Panc1 (cell line): ENCODE data around the gene SLC25A29. TPM values are rescaled to one million over a fixed set of nuclear protein-coding genes. Genes with fewer than 3 reads are reported as not detected.
"Not testable (repeated sequence)": the region's sequence is repeated elsewhere in the genome, so short reads cannot be mapped to it uniquely, and the experiment has no call there.

Source experiments
- ATAC-seq: fragments of 200-7000 bp; cut with Tn5 transposase; 2 replicates; pipeline ENCODE4 v1.9.1; 2020; ENCODE audit warnings: mild to moderate bottlenecking, moderate library complexity
- BruUV-seq: library from RNA; stranded (reverse); fragments of 400-500 nt; replicated peaks from 2 replicates; lab custom pipeline; 2021; lab: Mats Ljungman, UMichigan
- CTCF ChIA-PET: fragments of 300-600 bp; sonication (Branson Sonifier 250); formaldehyde crosslinking; loops from one replicate; lab custom pipeline; 2022; ENCODE audit warnings: antibody characterized with exemption; lab: Charles Lee
- POLR2A ChIA-PET: fragments of 300-600 bp; sonication (Branson Sonifier 250); formaldehyde crosslinking; loops from one replicate; lab custom pipeline; 2022; ENCODE audit warnings: antibody characterized with exemption; lab: Charles Lee
- DNase-seq: peaks from one replicate; pipeline ENCODE4 v3.0.0-alpha.2; 2010; ENCODE audit warnings: low read depth, low spot score
- H3K27ac ChIP-seq: 2 replicates; pipeline ENCODE4 v1.5.1; 2011; ENCODE audit warnings: mild to moderate bottlenecking, low read length, inconsistent platforms
- H3K27me3 ChIP-seq: fragments of 200-500 bp; sonication (Bioruptor generic); 2 replicates; pipeline ENCODE4 v1.6.0; 2014; ENCODE audit warnings: low read length, inconsistent platforms; ENCODE audit not compliant: control insufficient read depth, insufficient read depth
- H3K36me3 ChIP-seq: fragments of 200-500 bp; sonication (Bioruptor generic); 2 replicates; pipeline ENCODE4 v1.5.1; 2014; ENCODE audit warnings: inconsistent platforms, mild to moderate bottlenecking, low read length, moderate library complexity; ENCODE audit not compliant: control insufficient read depth, insufficient read depth
- H3K4me1 ChIP-seq: 2 replicates; pipeline ENCODE4 v1.5.1; 2011; ENCODE audit warnings: inconsistent platforms, mild to moderate bottlenecking, low read length, moderate library complexity; ENCODE audit not compliant: control insufficient read depth, insufficient read depth
- H3K4me3 ChIP-seq, 2 experiments: 2 replicates each; pipeline ENCODE4 v1.5.1; 2011 to 2012; ENCODE audit warnings: low read depth in 2 of 2, low read length in 2 of 2, mild to moderate bottlenecking in 2 of 2, inconsistent platforms in 1 of 2, moderate library complexity in 1 of 2
- H3K9me3 ChIP-seq: fragments of 200-500 bp; sonication (Bioruptor generic); 2 replicates; pipeline ENCODE4 v1.5.1; 2014; ENCODE audit warnings: low read depth, mild to moderate bottlenecking, inconsistent platforms, low read length, moderate library complexity; ENCODE audit not compliant: control insufficient read depth, insufficient read depth
- CTCF ChIP-seq: fragments of 450-650 bp; IDR thresholded peaks from 2 replicates; pipeline ENCODE4 v1.5.1; 2017; ENCODE audit warnings: mild to moderate bottlenecking
- POLR2AphosphoS5 ChIP-seq: IDR thresholded peaks from 2 replicates; pipeline ENCODE4 v1.6.1; 2012; ENCODE audit warnings: mild to moderate bottlenecking, low read depth, low read length, moderate library complexity
- REST ChIP-seq, 2 experiments: IDR thresholded peaks; 2 replicates each; pipeline ENCODE4 v1.6.1; 2011 to 2012; ENCODE audit warnings: low read depth in 2 of 2, control low read depth in 1 of 2, low read length in 1 of 2, mild to moderate bottlenecking in 1 of 2, moderate library complexity in 1 of 2; ENCODE audit not compliant: insufficient read depth in 1 of 2
- SIN3A ChIP-seq: IDR thresholded peaks from 2 replicates; pipeline ENCODE4 v1.6.1; 2012; ENCODE audit warnings: low read depth, mild to moderate bottlenecking, low read length, moderate library complexity, borderline replicate concordance; ENCODE audit not compliant: insufficient read depth
- TCF7L2 ChIP-seq: IDR thresholded peaks from 2 replicates; pipeline ENCODE4 v1.6.1; 2011; ENCODE audit warnings: mild to moderate bottlenecking, low read depth, low read length, inconsistent platforms
- in situ Hi-C: cut with HindIII; loops from 2 replicates; pipeline ENCODE4 v1.10.0; 2016; ENCODE audit warnings: low sequenced_read_pairs, low pct_unique_long_range_greater_than_20kb
- intact Hi-C: fragments of 100-400 bp; cut with micrococcal nuclease; formaldehyde crosslinking; loops from one replicate; pipeline ENCODE4 v1.10.0; 2022; ENCODE audit not compliant: unreplicated experiment
- total RNA-seq: library from RNA; stranded (reverse); gene quantifications from one replicate; pipeline ENCODE4 v1.2.1, GENCODE V29; 2021; ENCODE audit not compliant: unreplicated experiment

SLC25A29 gene
- total RNA-seq, 1 experiment from 2014 or later = 33.6 TPM

GRCh38 chr14:100283984-100284881, 22.0 kb downstream of the SLC25A29 start:
- ChIA-PET POLR2A (interaction anchor here (0.5 to 0.6 kb wide), 2 partner anchors 24 to 58 kb away, joined by 3 to 17 read pairs; no protein-coding TSS in a partner anchor), CTCF (no interaction called here)
- Histone ChIP-seq H3K27me3 (no peaks in the 10 kb centered on the region), H3K4me3 (peak overlapping the region; percentile 51 to 63), H3K9me3 (no peaks in the 10 kb centered on the region), H3K36me3 (no peaks in the 10 kb centered on the region), H3K4me1 (peaks cover 45% of the 10 kb centered on the region), H3K27ac (peak overlapping the region; percentile 29; the same call in 1 of the 2 replicates)
- ATAC-seq (peak; percentile 2; the same call in 1 of the 2 replicates), DNase-seq (no peak)
- TF ChIP-seq REST (IDR thresholded peaks at IDR 0.05; ENCODE audit: insufficient read depth in 1 of 2, low read depth in 2 of 2, low read length in 1 of 2) = no peak
- TF ChIP-seq SIN3A = no peak
- no peak for TF ChIP-seq CTCF
- TF ChIP-seq POLR2AphosphoS5 = no peak
- no peak for TF ChIP-seq TCF7L2
- no TSS peak for BruUV-seq
- intact Hi-C loops (no loop called here), in situ Hi-C loops (no loop called here)

- not testable (repeated sequence) for H3K27ac ChIP-seq
These were observed 22.8 kb downstream of the SLC25A29 start for GRCh38 chr14:100283436-100283835.

More at GRCh38 chr14:100283436-100283835, 22.8 kb downstream of the SLC25A29 start:
- ATAC-seq, intact Hi-C loops, H3K27me3 ChIP-seq, BruUV-seq, H3K36me3 ChIP-seq, H3K4me3 ChIP-seq, H3K9me3 ChIP-seq, in situ Hi-C loops, CTCF ChIA-PET, DNase-seq, POLR2A ChIA-PET: not testable (repeated sequence)
- peaks cover 53% of the 10 kb centered on the region for H3K4me1 ChIP-seq
